GM21737 (cell line): ENCODE data around the gene CFAP251.
"Not testable (repeated sequence)": the region's sequence is repeated elsewhere in the genome, so short reads cannot be mapped to it uniquely, and the experiment has no call there.

Source experiments
- ATAC-seq: cut with Tn5 transposase; IDR thresholded peaks from one replicate; pipeline ENCODE4 v1.9.1; 2021; ENCODE audit warnings: mild to moderate bottlenecking, moderate library complexity; ENCODE audit not compliant: unreplicated experiment

CFAP251 gene

GRCh38 chr12:121899590-121899989 lies 18.8 kb upstream of the CFAP251 start:
- ATAC-seq, result no peak

DNA sequence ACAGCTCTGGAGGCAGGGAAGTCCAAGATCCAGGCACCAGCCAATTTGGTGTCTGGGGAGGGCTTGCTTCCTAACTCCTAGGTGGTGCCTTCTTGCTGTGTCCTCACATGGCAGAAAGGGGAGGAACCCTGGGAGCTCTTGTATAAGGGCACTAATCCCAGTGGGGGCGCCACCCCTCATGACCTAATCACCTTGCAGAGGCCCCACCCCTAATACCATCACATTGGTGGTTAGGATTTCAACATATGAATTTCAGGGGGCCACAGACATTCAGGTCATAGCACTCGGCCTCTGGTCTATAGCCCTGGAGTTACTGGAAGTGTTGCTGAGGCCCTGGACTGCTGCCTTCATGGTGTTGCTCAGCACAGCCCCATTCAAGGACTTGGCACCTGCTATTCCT lies 15.2 kb upstream of the CFAP251 start:
- no peak for ATAC-seq

GRCh38 chr12:121905746-121906145 lies 12.6 kb upstream of the CFAP251 start:
- no peak for ATAC-seq

- no peak for ATAC-seq
These were observed 9.7 kb upstream of the CFAP251 start for GRCh38 chr12:121908702-121909101.

DNA sequence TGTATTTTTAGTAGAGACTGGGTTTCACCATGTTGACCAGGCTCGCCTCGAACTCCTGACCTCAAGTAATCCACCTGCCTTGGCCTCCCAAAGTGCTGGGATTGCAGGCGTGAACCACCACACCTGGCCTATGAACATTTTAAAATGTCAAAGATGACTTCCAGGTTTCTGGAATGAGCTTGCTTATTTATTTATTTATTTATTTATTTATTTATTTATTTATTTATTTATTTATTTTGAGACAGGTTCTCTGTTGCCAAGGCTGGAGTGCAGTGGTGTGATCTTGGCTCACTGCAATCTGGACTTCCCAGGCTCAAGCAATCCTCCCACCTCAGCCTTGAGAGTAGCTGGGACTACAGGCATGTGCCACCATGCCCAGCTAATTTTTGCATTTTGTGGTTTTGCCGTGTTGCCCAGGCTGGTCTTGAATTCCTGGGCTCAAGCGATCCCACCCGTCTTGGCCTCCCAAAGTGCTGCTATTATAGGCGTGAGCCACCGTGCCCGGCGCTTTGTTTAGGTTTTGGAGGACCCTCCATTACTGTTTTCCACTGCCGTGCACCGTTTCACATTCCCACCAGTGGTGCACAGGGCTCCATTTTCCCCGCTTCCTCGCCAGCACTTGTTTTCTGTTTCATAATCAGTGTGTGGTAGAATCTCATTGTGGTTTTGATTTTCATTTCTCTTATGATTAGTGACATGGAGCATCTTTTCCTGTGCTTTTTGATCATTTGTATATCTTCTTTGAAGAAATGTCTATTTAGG lies 6.4 kb upstream of the CFAP251 start:
- ATAC-seq, result no peak

DNA sequence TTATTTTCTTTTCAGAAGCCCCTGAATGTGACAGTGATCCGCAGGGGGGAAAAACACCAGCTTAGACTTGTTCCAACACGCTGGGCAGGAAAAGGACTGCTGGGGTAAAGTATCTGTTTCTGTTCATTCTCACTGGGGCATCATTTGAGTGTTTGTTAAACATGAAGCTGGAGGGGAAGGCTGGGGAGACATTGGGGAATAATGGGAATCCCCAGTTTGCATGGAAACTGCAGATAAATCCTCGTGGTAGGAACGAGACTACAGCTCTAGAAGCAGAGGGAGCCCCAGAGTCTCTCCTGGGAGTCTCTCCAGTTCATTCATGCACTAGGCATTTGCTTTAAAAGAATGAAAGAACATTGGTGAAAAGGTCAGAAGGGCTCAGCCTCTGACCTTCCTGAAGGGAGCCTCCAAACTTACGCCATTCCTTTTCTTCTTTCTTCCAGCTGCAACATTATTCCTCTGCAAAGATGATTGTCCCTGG lies 2.5 kb upstream of the CFAP251 start:
- ATAC-seq, result no peak

- ATAC-seq, result no peak
These were observed 1.7 kb upstream of the CFAP251 start for GRCh38 chr12:121916719-121917118.

GRCh38 chr12:121918679-121919038 lies 267 bp downstream of the CFAP251 start:
- peak; percentile 13 for ATAC-seq

DNA sequence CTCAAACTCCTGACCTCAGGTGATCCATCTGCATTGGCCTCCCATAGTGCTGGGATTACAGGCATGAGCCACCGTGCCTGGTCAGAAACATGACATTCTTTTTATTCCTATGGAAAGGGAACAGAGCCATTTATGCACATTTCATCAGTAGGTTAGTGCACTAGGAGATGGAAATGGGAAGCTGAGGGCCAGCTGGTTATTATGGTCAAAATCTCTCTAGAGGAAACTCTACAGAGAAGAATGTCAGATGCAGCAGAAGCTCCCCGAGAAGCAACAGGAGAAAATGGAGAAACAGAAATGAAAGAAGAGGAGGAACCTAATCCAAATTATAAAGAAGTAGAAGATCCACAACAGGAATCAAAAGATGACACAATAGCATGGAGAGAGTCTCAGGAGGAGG lies 2.7 kb downstream of the CFAP251 start:
- ATAC-seq, result no peak

GRCh38 chr12:121925358-121925695 lies 6.9 kb downstream of the CFAP251 start:
- no peak for ATAC-seq

DNA sequence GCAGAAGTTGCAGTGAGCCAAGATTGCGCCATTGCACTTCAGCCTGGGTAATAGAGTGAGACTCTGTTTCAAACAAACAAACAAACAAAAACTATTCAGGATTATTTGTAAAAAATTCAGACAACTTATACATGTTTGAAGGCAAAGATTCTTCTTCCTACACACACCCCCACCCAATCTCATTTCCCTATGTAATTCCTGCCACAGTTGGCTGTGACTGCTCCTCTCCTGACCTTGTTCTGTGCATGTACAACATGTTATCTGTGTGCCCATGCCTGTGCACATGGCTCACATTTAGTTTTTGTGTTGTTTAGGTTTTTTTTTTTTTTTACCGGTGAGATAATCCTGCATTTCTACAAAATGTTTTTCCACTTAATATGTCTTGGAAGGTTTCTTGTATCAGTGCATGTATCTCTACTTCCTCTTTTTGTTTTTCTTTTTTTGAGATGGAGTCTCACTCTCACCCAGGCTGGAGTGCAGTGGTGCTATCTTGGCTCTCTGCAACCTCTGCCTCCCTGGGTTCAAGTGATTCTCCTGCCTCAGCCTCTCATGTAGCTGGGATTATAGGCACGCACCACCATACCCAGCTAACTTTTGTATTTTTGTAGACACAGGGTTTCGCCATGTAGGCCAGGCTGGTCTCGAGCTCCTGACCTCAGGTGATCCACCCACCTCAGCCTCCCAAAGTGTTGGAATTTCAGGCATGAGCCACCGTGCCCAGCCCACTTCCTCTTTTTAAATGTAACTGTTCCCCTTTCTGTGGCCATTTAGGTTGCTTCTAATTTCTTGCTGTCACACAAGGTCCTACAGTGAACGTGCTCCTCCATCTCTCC lies 8.7 kb downstream of the CFAP251 start:
- ATAC-seq, result no peak

- no peak for ATAC-seq
These were observed 9.4 kb downstream of the CFAP251 start for GRCh38 chr12:121927813-121928212.

GRCh38 chr12:121929545-121929944 lies 11.2 kb downstream of the CFAP251 start:
- ATAC-seq, result not testable (repeated sequence)

DNA sequence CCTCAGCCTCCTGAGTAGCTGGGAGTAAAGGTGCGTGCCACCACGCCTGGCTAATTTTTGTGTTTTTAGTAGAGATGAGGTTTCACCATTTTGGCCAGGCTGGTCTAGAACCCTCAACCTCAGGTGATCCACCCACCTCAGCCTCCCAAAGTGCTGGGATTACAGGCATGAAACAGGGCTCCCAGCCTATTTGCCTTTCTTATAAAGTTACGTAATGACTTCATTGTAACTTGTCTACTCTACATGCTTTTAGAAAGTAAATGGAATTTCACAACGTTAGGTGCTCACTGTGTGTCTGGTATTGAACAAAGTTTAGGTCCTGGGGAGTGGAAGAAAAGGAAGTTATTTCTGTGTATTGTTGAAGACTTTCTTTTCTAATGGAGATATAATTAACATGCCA lies 12.5 kb downstream of the CFAP251 start:
- no peak for ATAC-seq

DNA sequence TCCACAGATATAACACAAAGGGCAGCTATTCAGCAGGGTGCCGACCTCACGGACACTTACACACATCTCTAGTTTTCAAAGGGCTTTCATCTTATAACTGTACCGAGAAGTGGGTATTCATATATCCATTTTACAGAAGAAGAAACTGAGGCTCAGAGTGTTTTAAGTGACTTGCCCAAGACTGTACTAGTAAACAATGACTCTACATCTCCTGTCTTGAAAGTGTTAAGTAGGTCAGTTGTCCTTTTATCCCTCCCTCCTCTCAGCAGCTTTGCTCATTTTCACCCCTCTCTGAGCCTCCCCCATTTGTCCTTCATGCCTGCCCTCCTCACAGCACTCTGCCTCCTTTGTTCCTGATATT lies 13.8 kb downstream of the CFAP251 start:
- no peak for ATAC-seq

DNA sequence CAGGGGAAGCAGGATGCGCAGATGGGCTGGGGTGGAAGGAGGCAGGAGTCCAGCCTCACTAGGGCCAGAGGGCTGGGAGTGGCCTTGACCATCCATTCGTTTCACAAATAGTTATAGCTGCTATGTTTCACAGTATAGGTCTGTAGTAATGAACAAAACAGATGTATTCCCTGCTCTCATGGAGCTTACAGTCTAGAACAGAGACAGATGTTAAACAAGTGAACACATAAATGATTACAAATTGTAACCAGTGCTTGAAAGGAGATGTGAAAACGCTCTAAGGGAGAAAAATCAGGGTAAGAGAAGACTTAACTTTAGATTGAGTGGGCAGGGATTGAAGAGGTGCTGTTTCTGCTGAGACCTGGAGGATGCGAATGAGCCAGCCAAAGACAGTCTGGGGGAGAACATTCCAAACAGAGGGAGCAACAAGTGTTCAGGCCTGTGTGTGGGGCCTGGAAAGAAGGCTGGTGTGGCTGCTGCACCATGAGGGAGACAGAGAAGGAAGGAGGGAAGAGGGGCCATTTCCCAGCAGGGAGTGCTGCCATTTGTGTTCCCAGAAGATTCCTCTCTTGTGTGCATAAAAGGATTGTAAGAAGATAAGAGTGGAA lies 14.6 kb downstream of the CFAP251 start:
- no peak for ATAC-seq

GRCh38 chr12:121933522-121934308 lies 15.3 kb downstream of the CFAP251 start:
- ATAC-seq, result no peak

- no peak for ATAC-seq
These were observed 15.9 kb downstream of the CFAP251 start for GRCh38 chr12:121934309-121934664.

DNA sequence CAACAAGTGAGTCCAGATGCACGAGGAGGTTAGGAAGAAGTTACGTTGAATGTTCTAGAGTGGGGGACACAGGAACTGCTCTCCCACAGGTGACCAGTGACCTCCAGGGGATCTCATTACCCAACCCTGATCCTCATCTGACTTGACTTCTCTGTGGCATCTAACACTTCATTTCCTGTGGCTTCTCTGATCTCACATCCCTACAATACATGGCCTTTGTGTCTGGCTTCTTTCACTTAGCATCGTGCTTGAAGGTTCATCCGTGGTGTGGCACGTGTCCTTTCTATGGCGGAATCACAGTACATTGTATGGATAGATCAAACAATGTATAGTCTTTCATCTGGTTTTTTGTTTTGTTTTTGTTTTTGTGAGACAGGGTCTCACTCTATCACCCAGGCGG lies 19.3 kb downstream of the CFAP251 start:
- ATAC-seq, result no peak

- ATAC-seq, result no peak
These were observed 20.8 kb downstream of the CFAP251 start for GRCh38 chr12:121939186-121939585.
